HG03139 (cell line): Measurements from ENCODE around the gene ITCH.
"Not testable (repeated sequence)": the region's sequence is repeated elsewhere in the genome, so short reads cannot be mapped to it uniquely, and the experiment has no call there.

Source experiments
- ATAC-seq: cut with Tn5 transposase; IDR thresholded peaks from one replicate; pipeline ENCODE4 v1.9.1; 2021; ENCODE audit not compliant: unreplicated experiment

Gene ITCH

GRCh38 chr20:34497596-34497995 is 134.5 kb downstream of the ITCH start:
- not testable (repeated sequence) for ATAC-seq

- ATAC-seq = no peak
Measured at GRCh38 chr20:34500823-34501222, 137.8 kb downstream of the ITCH start.

- ATAC-seq = no peak
Measured at GRCh38 chr20:34506480-34506879, 143.4 kb downstream of the ITCH start.

GRCh38 chr20:34507702-34508413 is 144.8 kb downstream of the ITCH start:
- no peak for ATAC-seq

- ATAC-seq = no peak
Measured at GRCh38 chr20:34510575-34510974, 147.5 kb downstream of the ITCH start.

DNA sequence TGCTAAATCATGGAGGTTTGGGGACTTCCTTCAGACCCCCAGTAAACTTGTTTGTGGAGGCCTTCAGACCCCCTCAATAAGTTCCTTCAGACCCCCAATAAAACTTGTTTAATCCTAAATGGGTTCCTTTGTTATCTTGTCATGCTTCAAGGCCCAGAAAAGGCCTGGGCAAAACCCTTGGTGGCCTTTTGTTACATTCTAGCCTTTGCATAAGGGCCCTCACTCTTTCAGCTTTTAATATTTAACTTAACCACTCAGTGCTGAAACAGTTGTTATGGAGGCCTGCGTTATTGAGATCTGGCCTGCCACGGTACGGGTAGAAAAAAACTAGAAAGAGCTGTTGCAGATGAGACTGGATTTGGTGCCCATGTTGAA is 148.8 kb downstream of the ITCH start:
- ATAC-seq = no peak

DNA sequence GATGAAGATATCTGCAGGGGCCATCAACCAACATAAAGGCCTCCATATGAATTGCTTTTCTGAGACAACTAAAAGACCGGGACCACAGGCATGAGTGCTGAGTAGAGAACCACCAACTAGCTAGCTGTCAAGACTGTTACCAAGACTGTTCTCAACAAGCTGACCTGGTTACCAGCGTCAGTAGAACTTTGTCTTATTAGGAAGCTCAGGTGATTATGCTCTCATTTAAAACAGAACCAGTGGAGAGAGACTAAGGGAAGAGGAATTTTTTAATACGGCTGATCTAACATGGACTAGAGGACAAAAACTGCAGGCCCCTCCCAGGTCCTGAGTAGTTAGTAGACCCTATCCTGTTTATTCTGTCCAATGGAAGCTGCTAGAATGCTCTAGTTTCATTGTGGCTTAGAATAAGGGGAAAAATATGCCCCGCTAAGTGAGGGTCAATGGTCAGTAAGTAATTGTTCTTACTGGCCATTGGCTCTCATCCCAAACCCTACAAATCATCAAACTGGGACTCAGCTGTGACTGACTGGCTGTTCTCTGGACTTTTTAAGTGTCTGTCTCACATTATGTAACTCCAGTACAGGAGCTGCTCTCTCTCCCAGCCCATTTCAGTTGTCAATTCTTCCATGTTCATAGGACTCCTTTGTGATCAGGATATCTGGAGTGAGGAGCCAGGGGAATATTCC is 149.3 kb downstream of the ITCH start:
- ATAC-seq = no peak

DNA sequence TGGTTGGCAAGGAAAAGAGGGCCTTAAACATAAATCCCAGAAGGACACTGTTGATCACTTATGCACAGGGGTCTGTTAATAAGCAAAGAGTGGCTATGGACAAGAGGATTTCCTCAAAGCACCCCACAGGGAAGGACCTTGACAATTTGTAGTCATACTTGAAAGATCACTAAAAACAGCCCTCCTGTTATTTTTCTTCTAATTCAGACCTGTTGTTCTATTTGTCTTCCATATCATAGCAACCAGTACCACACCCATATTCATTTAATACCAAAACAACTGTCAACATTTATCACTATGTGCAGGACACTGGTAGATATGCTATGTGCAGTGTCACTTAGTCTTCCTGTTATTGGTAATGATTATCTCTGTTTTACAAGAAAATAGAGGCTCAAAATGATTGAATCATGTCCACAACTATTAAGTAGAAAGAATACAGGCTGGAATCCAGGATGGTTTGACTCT is 149.9 kb downstream of the ITCH start:
- no peak for ATAC-seq

DNA sequence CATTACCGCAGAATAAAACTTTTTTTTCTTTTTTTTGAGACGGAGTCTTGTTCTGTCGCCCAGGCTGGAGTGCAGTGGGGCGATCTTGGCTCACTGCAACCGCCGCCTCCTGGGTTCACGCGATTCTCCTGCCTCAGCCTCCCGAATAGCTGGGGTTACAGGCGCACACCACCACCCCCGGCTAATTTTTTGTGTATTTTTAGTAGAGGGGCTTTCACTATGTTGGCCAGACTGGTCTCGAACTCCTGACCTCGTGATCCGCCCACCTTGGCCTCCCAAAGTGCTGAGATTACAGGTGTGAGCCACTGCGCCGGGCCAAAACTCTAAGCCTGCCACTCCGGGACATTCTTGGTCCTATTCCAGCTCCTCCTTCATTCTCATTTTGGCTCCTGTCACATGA is 151.0 kb downstream of the ITCH start:
- ATAC-seq = not testable (repeated sequence)

DNA sequence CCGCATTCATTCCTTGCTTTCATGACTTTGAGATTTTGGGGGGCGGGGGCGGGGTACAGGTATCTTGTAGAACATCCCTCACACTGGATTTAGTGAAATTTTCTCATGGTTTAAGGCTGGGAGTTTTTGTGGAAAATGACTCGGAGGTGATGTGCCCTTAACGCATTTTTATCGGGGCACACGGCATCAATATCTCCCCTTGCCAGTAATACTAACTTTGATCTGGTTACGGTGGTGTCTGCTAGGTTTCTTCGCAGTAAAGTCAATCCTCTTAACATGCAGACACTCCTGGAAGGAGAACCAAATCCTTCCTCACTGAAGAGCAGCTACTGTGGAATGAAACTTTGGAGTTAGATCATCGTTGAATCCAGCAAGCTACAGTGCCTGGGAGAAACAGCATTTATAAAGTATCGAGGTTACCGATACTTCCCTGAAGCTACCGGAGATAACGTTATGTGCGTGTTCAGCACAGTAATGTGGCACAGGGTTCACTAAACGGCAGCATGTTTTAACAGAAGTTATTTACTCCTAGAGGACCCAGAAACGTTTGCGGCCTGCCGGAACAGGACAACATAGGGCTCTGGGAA is 151.9 kb downstream of the ITCH start:
- peak; percentile 7 for ATAC-seq

DNA sequence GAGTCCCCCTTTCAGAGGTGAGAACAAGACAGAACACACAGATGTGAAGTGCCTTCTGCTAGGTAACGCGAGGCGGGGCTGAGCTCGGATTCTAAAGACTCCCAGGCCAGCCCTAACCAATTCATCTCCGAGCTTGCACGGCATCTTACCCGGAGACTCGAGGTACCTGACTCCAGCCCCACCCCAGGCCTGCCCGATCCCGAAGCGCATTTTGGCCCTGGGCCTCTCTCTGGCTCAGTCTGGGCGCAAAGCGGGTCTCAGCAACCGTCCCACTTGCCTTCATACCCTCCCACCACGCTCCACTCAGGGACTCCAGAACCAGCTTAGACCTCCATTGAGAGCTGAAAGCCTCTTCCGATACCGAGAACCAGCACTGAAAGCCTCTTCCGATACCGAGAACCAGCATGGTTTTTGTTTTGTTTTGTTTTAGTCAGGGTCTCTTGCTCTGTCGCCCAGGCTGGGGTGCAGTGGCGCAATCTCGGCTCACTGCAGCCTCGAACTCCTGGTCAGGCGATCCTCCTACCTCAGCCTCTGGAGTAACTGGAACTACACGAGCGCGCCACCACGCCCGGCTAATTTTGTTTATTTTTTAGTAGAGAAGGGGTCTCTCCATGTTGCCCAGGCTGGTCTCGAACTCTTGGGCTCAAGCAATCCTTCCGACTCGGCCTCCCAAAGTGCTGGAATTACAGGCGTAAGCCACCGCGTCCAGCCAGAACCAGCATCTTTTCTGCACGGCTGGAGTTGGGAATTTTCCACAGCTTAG is 152.6 kb downstream of the ITCH start:
- peak; percentile 41 for ATAC-seq

DNA sequence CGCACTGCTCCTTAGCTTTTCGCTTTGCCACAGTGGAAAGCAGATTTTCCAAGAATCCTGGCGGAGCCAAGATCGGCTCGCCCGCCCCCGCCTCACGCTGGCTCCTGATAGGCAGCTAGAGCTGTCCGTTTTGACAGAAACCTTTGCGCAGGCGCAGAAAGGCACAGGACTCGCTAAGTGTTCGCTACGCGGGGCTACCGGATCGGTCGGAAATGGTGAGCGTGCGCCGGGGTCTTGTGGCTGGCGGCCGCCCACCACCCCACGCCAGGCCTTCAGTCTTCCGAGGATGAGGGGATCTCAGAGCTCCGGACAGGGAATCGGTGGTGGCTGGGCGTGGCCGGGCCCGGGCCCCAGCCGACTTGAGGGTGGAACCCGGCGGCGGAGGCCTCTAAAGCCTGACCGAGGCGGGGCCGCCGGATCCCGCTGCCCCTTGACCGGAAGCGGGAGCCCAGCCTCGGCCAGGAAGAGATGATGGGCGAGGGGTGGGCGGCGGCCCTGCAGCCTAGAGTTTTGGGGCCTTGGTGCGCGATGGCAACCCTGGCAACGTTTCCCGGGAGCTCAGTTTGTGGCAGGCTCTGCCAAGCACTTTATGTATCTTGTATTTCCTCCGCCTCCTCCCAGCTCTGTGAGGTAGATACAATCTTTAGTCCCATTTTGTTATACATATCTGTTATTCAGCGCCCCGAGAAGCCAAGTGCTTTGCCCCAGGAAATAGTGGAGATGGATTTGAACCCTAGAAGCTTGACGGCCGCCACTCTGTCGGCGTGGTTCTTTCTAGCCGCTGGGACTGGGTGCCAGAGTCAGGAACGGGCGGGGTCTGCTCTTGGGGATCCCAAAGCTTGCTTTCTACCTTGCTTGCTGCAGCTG is 153.4 kb downstream of the ITCH start, which contains the start of gene DYNLRB1:
DYNLRB1 (plus strand) TSS at position 176 of the 867 bp plus-strand sequence; CDS start at position 213, 37 bp downstream.
- peak; percentile 50 for ATAC-seq

GRCh38 chr20:34517114-34517505 is 154.0 kb downstream of the ITCH start:
- no peak for ATAC-seq

DNA sequence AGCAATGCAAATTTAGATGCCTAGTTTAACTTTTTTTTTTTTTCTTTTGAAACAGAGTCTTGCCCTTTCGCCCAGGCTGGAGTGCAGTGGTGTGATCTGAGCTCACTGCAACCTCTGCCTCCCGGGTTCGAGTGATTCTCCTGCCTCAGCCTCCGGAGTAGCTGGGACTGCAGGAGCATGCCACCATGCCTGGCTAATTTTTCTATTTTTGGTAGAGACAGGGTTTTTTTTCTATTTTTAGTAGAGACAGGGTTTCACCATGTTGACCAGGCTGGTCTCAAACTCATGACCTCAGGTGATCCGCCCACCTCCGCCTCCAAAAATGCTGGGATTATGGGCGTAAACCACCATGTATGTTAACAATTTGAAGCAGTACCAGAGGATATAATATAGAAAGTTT is 155.8 kb downstream of the ITCH start:
- not testable (repeated sequence) for ATAC-seq

DNA sequence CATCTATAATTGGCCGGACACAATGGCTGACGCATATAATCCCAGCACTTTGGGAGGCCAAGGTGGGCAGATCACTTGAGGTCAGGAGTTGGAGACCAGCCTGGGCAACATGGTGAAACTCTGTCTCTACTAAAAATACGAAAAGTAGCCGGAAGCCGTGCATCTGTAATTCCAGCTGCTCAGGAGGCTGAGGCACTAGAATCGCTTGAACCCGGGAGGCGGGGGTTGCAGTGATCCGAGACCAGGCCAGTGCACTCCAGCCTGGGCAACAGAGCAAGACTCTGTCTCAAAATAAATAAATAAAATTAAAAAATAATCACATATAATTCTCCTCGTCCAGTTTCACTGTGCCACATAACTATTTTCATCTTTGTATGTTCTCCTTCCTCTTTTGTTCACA is 156.8 kb downstream of the ITCH start:
- ATAC-seq = not testable (repeated sequence)

DNA sequence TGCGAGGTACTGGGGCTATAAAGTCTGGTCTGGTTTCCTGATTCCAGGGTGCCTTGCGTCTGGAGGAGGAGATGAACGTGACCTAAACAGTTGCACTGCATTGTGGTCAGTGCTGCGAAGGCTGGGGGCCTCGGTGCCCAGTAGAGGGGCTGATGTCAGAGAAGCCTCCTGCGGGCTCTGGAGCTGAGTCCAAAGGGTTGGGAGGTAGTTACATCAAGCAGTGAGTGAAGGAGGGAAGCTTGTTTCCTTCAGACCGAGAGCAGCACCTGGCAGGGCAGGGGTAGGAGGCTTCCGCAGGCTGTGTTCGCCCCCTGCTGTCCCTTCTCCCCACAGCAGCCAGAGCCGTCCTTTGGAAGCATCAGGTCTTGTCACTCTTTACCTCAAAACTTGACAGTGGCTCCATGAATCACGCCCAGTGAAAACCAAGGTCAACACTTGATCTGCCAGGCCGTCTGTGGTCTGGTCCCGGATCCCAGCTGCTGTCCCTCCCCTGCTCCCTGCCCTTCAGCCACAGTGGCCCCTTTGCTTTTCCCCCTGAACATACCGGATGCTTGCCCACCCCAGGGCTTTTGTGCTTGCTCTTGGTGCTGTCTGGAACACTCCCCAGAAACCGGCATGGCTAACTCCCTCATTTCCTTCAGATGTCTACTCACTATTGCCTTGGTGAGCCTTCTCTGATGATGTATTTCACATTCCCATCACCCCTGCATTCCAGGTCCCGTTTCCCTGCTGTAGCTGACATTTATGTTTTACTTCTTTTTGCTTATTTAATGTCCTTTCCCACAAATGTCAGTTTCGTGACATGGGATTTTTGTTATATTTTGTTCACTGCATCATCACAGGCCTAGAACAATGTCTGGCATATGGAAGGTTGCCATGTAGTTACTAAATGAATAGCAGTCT is 160.1 kb downstream of the ITCH start:
- no peak for ATAC-seq

- no peak for ATAC-seq
Measured at GRCh38 chr20:34524426-34524825, 161.4 kb downstream of the ITCH start.

GRCh38 chr20:34525342-34525708 is 162.3 kb downstream of the ITCH start:
- no peak for ATAC-seq

- no peak for ATAC-seq
Measured at GRCh38 chr20:34525709-34526416, 162.8 kb downstream of the ITCH start.
